ENCODE measurements around the gene UROS. TPM values are rescaled to one million over a fixed set of nuclear protein-coding genes. Genes with fewer than 3 reads are reported as not detected.
A peak's percentile ranks its signal among the peaks of the same experiment; 100 is the strongest.

The UROS gene
- total RNA-seq, 1 donor from 2014 or later: 38.1 TPM

- Histone ChIP-seq H3K9me3 (no peaks in the 10 kb centered on the region), H3K4me1 (peaks cover 5% of the 10 kb centered on the region in 2 donors), H3K36me3 (peaks cover 0 to under 1% of the 10 kb centered on the region in 2 donors), H3K27me3 (no peaks in the 10 kb centered on the region), H3K27ac (no peak overlapping the region), H3K4me3 (no peak overlapping the region)
- TF ChIP-seq CTCF (IDR thresholded peaks at IDR 0.05): no peak
- no peak for DNase-seq (ENCODE audit: low spot score in 2 of 2)
- intact Hi-C loops (cut with DNase I): no loop called here
Measured at GRCh38 chr10:125770844-125771243, 52.2 kb downstream of the UROS start.

- H3K4me3 ChIP-seq: no peak overlapping the region
- no peaks in the 10 kb centered on the region for H3K9me3 ChIP-seq
- peaks cover 5% of the 10 kb centered on the region in 2 donors for H3K4me1 ChIP-seq
- no peak for TF ChIP-seq CTCF (IDR thresholded peaks at IDR 0.05)
- H3K27ac ChIP-seq: no peak overlapping the region
- intact Hi-C loops (cut with DNase I): no loop called here
- H3K27me3 ChIP-seq: no peaks in the 10 kb centered on the region
- H3K36me3 ChIP-seq: peaks cover 11 to 17% of the 10 kb centered on the region in 2 donors
- no peak for DNase-seq (ENCODE audit: low spot score in 2 of 2)
Measured at GRCh38 chr10:125769175-125769574, 53.9 kb downstream of the UROS start.

DNA sequence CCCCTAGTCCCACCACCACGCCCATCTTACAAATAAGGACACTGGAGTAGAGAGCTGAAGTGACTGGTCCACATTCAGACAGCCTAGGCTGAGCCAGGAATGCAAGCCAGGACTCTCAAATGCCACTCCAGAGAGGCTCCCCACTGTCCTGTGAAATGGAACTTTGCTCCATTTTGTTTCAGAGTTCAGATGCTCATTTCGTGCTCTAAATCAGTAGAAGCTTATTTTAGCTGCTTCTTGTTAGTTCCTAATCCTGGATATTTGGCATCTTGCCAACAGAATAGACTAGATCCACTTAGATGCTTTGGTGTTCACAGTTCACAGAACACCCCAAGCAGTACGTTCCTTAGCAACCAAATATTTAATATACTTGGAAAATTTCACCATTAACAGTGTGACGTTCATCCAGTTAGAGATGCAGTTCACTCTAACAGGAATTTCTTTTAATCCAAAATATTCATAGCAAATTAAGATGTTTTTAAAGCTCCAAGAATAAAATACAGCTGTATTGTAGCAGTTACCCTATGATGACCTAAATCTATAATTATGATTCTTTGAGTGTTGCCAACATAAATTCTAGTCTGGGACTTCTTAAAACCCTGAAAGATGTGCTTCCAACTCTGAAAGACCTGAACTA lies 54.7 kb downstream of the UROS start:
- peak overlapping the region; percentile 21 to 60 for H3K27ac ChIP-seq
- no peaks in the 10 kb centered on the region for H3K9me3 ChIP-seq
- no peaks in the 10 kb centered on the region for H3K27me3 ChIP-seq
- no peak for TF ChIP-seq CTCF (IDR thresholded peaks at IDR 0.05)
- DNase-seq (ENCODE audit: low spot score in 2 of 2): no peak
- intact Hi-C loops (cut with DNase I): no loop called here
- no peak overlapping the region for H3K4me3 ChIP-seq
- peaks cover 5% of the 10 kb centered on the region in 2 donors for H3K4me1 ChIP-seq
- H3K36me3 ChIP-seq: peaks cover 18 to 26% of the 10 kb centered on the region in 2 donors

DNA sequence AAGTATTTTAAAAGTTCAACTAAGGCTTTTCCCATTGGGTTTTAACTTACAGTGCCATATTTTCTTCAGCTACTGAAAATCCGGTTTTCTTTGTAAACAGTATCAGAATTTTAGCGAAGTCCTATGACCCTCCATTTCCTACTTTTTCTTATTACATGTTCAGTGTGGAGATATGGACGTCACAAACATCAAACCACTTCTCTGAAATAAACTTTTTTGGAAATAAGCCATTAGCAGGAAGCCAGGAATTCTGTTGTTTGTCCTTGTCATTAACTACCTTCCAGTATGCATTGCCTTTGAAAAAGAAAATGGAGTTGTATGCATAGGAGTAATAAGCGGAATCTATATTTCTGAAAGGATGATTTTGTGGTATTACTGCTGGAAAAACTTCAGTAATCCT lies 56.5 kb downstream of the UROS start:
- intact Hi-C loops (cut with DNase I): no loop called here
- H3K36me3 ChIP-seq: peaks cover 27 to 38% of the 10 kb centered on the region in 2 donors
- H3K9me3 ChIP-seq: no peaks in the 10 kb centered on the region
- TF ChIP-seq CTCF (IDR thresholded peaks at IDR 0.05): no peak
- peaks cover 5% of the 10 kb centered on the region in 2 donors for H3K4me1 ChIP-seq
- no peak overlapping the region for H3K27ac ChIP-seq
- H3K27me3 ChIP-seq: no peaks in the 10 kb centered on the region
- H3K4me3 ChIP-seq: no peak overlapping the region
- DNase-seq (ENCODE audit: low spot score in 2 of 2): no peak

- Histone ChIP-seq H3K4me1 (peaks cover 5% of the 10 kb centered on the region in 2 donors), H3K36me3 (peaks cover 27 to 44% of the 10 kb centered on the region in 2 donors), H3K9me3 (no peaks in the 10 kb centered on the region), H3K4me3 (no peak overlapping the region), H3K27ac (no peak overlapping the region), H3K27me3 (no peaks in the 10 kb centered on the region)
- intact Hi-C loops (cut with DNase I): no loop called here
- DNase-seq (ENCODE audit: low spot score in 2 of 2): no peak
- no peak for TF ChIP-seq CTCF (IDR thresholded peaks at IDR 0.05)
Measured at GRCh38 chr10:125765835-125766234, 57.2 kb downstream of the UROS start.
